Measurements from ENCODE around the gene TGFBR3L.

GRCh38 chr19:7908078-7908699 lies 6.4 kb upstream of the TGFBR3L start:
- TF ChIP-seq CTCF (conservative IDR thresholded peaks at IDR 0.05) (no peak), ZFX (IDR thresholded peaks at IDR 0.05) (no peak)

Measured in C4-2B (cell line).